Stimulated activated effector memory CD8-positive, alpha-beta T cell treated with anti-CD3 and anti-CD28 coated beads, Interleukin-12 subunit alpha, Interleukin-12 subunit beta, amount 100 ng/mL, for 72 hours (primary cell): ENCODE measurements around the gene THYN1.
"Not testable (repeated sequence)": the region's sequence is repeated elsewhere in the genome, so short reads cannot be mapped to it uniquely, and the experiment has no call there.

Source experiments
- ATAC-seq: fragments of 150-1000 bp; cut with Tn5 transposase; 2 replicates; pipeline ENCODE4 v1.10.0; 2021
- DNase-seq, 2 donors: peaks; one replicate each; pipeline ENCODE4 v3.0.0; 2021 to 2022; ENCODE audit warnings: low spot score in 2 of 2
- H3K27ac Mint-ChIP-seq: one replicate; pipeline ENCODE4 v1.8.0; 2022; ENCODE audit warnings: mild to moderate bottlenecking, mixed read lengths
- H3K36me3 Mint-ChIP-seq: one replicate; pipeline ENCODE4 v1.8.0; 2022; ENCODE audit warnings: mild to moderate bottlenecking, mixed read lengths
- H3K4me1 Mint-ChIP-seq: one replicate; pipeline ENCODE4 v1.8.0; 2022; ENCODE audit warnings: mixed read lengths
- H3K4me3 Mint-ChIP-seq: one replicate; pipeline ENCODE4 v1.8.0; 2022; ENCODE audit warnings: mild to moderate bottlenecking, mixed read lengths
- H3K9me3 Mint-ChIP-seq: one replicate; pipeline ENCODE4 v1.8.0; 2022; ENCODE audit warnings: mixed read lengths

THYN1 gene

DNA sequence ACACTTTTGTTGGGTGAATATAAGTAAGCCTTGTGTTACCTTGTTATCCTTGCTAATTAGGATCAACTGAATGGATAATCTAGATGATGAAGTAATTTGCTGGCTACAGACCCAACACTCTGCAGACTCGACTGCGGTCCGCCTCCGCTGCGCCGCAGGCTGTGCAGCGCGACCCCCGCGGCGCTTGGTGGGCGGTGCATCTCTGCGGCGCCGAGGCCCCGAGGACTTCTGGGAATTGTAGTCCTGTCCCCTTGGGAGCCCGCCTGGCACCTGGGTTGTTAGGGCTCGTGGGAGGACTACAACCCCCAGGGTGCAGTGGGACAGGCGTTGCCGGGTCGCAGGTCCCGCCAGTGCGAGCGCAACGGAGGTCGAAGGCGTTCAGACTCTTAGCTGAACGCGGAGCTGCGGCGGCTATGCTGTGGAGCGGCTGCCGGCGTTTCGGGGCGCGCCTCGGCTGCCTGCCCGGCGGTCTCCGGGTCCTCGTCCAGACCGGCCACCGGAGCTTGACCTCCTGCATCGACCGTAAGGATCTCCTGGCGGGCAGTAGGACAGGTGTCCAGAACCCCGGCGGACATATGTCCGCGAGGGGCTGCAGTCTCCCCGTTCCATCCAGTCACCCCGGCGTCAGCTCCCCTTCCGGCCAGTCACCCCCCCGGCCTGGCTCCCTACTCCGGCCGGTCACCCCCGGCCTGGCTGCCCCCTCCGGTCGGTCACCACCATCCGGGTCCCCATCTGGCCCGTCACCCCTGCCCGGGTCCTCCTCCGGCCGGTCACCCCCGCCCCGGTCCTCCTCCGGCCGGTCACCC lies at the start of gene THYN1, which contains the start of gene ACAD8:
Gene THYN1, minus strand, starts transcription at position 165 of the 806 bp plus-strand sequence. CDS start 470 bp downstream, outside the sequence.
Gene ACAD8, plus strand, starts transcription at position 381 of the 806 bp plus-strand sequence. Its CDS starts 33 bp downstream, at position 414.
- peak; percentile 97 for ATAC-seq
- Mint-ChIP-seq H3K4me1 (peaks cover 48% of the 10 kb centered on the region), H3K27ac (peak within 1 kb of the TSS; percentile 54), H3K36me3 (peaks cover 33% of the 10 kb centered on the region), H3K9me3 (no peaks in the 10 kb centered on the region), H3K4me3 (peak within 1 kb of the TSS; percentile 92)
- peak; percentile 82 to 95 for DNase-seq

DNA sequence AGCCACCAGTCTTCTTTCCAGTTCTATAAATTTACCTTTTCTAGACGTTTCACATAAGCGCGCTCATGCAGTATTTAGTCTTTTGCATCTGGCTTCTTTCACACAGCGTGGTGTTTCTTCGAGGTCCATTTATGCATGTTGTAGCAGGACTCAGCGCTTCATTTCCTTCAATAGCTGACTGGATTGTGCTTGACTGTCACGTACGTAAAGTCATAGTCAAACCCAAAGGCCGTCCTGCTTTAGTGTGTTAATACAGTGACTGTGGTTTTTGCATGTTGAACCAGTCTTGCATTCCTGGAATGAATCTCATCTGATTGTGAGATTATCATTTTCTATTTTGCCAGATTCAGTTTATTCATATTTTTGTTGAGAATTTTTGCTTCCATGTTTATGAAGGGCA lies 41.5 kb upstream of the THYN1 start:
- Mint-ChIP-seq H3K4me3 (no peak overlapping the region), H3K27ac (no peak overlapping the region), H3K4me1 (peaks cover 7% of the 10 kb centered on the region)

DNA sequence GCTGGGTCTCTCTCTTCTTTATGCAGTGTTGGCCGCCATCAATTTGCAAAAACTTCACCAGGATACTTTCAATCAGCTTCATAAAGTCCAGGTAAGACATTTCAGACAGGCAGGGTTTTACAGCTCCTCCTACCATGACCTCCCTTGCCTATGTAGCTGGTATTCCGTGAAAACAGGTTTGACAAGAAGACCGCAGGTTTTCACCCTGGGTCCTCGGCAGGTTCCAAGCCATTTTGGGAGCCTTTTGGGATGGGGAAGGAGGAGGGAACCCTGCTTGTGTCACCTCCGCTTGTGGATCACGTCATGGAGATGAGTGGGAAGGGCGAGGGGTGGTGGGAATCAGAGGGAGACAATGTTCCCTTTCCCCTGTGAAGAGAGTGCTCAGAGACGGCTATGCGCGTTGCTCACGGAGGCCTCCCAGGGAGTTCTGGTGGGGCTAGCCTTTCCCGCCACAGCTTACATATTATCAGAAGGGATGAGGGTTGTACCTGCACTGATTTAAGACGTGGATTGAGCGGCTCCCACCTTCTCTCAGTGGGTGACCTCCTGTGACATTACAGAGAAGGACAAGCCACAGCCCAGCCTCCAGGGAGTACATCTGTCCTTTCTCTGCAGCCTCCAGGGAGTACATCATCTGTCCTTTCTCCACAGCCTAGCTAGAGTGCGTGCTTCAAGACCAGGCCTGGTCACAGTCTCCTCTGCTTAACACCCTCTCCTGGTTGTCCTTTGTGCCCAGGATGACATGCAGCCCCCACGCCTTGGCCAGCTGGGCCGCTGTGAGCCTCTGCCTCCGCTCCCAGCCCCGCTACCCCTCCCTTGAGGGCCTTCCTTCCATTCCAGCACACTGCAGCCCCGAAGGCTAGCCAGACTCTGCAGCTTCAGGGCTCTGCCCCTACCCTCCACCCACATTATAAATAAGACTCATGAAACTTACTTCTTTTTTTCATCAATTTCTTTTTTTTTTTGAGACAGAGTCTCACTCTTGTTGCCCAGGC lies 40.3 kb upstream of the THYN1 start:
- Mint-ChIP-seq H3K27ac (no peak overlapping the region), H3K9me3 (no peaks in the 10 kb centered on the region), H3K4me1 (peaks cover 7% of the 10 kb centered on the region), H3K36me3 (peaks cover 4% of the 10 kb centered on the region), H3K4me3 (no peak overlapping the region)
- DNase-seq: no peak
- ATAC-seq: no peak

More for the DNA sequence above, 41.5 kb upstream of the THYN1 start:
- ATAC-seq (peak; percentile 96), DNase-seq (no peak)
- Mint-ChIP-seq H3K9me3 (no peaks in the 10 kb centered on the region), H3K36me3 (peaks cover 4% of the 10 kb centered on the region)

DNA sequence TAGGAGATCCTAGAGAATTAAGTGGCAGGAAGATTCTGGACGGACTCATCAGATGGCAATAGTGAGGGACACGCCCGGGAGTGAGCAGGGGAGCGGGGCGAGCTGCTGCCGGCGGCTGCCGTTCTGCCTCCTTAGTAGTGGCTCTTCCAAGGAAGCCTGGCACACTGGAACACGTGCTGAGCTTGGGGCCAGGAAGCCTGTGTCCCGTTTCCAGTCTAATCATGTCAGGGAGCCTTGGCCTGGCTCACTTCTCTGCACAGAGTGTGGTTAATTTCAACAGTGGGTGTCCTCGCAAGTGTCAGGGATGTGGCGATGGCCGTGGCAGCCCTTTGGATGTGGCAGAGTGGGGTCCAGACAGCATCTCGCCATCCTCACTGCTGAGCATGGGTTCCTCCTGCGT lies 39.5 kb upstream of the THYN1 start:
- Mint-ChIP-seq H3K4me3 (no peak overlapping the region), H3K9me3 (no peaks in the 10 kb centered on the region), H3K36me3 (peaks cover 4% of the 10 kb centered on the region), H3K27ac (no peak overlapping the region), H3K4me1 (peaks cover 7% of the 10 kb centered on the region)
- DNase-seq: no peak
- ATAC-seq: no peak

DNA sequence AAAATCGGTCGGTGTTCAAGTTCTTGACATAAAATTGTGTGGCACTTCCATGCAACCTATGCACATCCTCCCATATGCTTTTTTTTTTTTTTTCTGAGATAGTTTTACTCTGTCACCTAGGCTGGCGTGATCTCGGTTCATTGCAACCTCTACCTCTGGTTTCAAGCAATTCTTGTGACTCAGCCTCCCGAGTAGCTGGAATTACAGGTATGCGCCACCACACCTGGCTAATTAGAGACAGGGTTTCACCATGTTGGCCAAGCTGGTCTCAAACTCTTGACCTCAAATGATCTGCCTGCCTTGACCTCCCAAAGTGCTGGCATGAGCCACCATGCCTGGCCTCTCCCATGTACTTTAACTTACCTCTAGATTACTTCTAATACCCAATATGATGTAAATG lies 38.0 kb upstream of the THYN1 start:
- Mint-ChIP-seq H3K27ac (no peak overlapping the region), H3K9me3 (no peaks in the 10 kb centered on the region), H3K4me1 (peaks cover 7% of the 10 kb centered on the region), H3K36me3 (peaks cover 4% of the 10 kb centered on the region), H3K4me3 (no peak overlapping the region)
- no peak for DNase-seq
- ATAC-seq: no peak

DNA sequence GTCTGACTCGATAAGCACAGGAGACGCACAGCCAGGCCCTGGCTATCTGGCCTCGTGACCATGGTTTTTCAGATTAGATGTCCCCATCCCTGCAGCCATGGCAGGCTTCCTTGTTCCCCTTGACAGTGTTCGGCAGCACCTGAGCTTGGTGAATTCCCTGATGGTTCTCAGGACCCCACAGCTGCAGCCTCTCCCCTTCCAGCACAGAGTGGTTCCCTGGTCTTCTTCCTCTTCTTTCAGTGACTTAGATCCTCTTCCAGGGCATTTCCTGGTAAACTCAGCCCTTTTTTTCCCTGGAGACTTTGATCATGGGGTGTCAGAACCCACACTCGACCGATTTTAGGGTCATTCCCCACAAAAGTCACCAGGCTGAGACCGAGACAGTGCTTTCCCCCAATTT lies 37.5 kb upstream of the THYN1 start:
- Mint-ChIP-seq H3K36me3 (peaks cover 4% of the 10 kb centered on the region), H3K4me1 (peaks cover 7% of the 10 kb centered on the region), H3K4me3 (no peak overlapping the region), H3K27ac (no peak overlapping the region), H3K9me3 (no peaks in the 10 kb centered on the region)
- no peak for DNase-seq
- no peak for ATAC-seq

DNA sequence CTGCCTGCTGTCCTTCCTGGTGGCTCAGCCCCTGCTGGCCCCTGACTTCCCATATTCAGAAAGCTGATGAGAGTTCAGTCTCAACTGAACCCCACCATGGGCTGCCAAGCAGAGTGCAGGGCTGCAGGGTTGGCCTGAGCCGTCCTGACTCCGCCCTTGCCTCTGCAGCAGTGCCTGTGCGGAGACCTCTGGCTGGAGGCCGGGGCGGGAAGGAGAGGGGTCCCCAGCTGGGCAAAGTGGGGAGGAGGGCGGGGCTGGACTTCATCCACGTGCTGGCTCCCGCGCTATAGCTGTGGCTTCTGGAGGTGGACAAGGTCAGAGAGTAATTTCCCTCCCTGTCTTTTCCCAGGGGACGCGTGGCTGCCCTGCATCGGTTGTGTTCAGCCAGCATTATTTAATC lies 36.6 kb upstream of the THYN1 start:
- H3K27ac Mint-ChIP-seq: no peak overlapping the region
- H3K9me3 Mint-ChIP-seq: no peaks in the 10 kb centered on the region
- no peak for ATAC-seq
- DNase-seq: no peak
- no peak overlapping the region for H3K4me3 Mint-ChIP-seq
- H3K36me3 Mint-ChIP-seq: peaks cover 4% of the 10 kb centered on the region
- peaks cover 7% of the 10 kb centered on the region for H3K4me1 Mint-ChIP-seq

DNA sequence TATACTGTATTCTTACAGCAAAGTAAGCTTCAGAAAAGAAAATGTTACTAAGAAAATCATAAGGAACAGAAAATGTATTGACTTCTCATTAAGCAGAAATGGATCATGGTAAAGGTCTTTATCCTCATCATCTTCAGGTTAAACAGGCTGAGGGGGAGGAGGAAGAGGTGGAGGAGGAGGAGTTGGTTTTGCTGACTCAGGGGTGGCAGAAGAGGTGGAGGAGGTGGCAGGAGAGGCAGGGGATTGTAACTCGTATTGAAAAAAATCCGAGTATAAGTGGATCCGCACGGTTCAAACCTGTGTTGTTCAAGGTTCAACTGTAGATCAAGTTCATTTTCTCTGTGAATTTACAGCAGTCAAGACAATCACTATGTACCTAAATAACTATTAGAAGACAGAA lies 36.0 kb upstream of the THYN1 start:
- peaks cover under 1% of the 10 kb centered on the region for H3K4me1 Mint-ChIP-seq
- no peaks in the 10 kb centered on the region for H3K9me3 Mint-ChIP-seq
- H3K27ac Mint-ChIP-seq: no peak overlapping the region
- ATAC-seq (no peak), DNase-seq (no peak)
- H3K4me3 Mint-ChIP-seq: no peak overlapping the region
- no peaks in the 10 kb centered on the region for H3K36me3 Mint-ChIP-seq

DNA sequence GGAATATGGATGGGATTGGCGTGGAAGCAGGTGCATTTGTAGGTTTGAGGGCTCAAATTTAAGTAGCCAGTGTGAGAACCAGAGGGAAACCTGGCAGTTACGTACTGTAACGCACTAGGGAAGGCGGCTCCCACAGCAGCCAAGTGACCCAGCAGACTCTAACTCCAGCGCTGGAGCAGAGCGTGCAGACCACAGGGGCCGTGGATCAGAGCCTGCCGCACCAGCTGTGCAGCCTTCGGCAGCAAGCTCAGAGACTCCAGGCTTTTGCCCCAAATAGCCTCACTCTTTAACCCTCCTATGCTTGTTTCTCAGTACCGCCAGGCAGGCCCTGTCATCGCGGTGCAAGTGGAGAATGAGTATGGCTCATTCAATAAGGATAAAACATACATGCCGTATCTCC lies 35.3 kb upstream of the THYN1 start:
- ATAC-seq (no peak), DNase-seq (no peak)
- H3K27ac Mint-ChIP-seq: no peak overlapping the region
- no peaks in the 10 kb centered on the region for H3K9me3 Mint-ChIP-seq
- no peaks in the 10 kb centered on the region for H3K36me3 Mint-ChIP-seq
- H3K4me3 Mint-ChIP-seq: no peak overlapping the region
- no peaks in the 10 kb centered on the region for H3K4me1 Mint-ChIP-seq

DNA sequence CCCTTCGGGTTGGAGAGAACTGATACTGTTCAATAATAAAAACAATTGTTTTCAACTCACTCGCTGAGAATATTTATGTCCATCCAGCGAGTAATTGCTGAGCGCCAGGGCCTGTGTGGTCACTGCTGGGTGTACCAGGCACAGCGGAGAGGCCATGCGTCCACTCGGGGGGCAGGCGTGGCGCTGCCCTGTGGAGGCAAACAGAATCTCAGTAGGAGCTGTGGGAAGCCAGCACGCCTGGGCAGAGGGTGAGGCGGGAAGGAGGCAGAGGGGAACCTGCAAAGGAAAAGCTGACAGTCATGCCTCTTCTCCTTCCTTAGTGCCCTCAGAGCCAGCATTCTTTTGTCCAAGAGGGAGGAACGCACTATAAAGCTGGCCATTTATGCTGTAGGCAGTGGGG lies 34.4 kb upstream of the THYN1 start:
- no peak overlapping the region for H3K4me3 Mint-ChIP-seq
- H3K9me3 Mint-ChIP-seq: no peaks in the 10 kb centered on the region
- ATAC-seq (no peak), DNase-seq (no peak)
- H3K27ac Mint-ChIP-seq: no peak overlapping the region
- no peaks in the 10 kb centered on the region for H3K36me3 Mint-ChIP-seq
- H3K4me1 Mint-ChIP-seq: no peaks in the 10 kb centered on the region

DNA sequence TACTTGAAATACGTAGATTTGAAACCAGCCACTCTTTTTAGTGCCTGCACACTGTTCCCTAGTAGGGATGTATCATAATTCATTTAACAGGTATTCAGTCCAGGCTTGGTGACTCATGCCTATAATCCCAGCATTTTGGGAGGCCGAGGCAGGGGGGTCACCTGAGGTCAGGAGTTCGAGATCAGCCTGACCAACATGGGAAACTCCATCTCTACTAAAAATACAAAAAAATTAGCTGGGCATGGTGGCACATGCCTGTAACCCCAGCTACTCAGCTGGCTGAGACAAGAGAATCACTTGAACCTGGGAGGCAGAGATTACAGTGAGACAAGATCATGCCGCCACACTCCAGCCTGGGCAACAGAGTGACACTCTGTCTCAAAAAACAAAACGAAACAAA lies 31.2 kb upstream of the THYN1 start:
- H3K9me3 Mint-ChIP-seq, ATAC-seq, H3K4me1 Mint-ChIP-seq, H3K27ac Mint-ChIP-seq, H3K36me3 Mint-ChIP-seq, DNase-seq, H3K4me3 Mint-ChIP-seq: not testable (repeated sequence)

DNA sequence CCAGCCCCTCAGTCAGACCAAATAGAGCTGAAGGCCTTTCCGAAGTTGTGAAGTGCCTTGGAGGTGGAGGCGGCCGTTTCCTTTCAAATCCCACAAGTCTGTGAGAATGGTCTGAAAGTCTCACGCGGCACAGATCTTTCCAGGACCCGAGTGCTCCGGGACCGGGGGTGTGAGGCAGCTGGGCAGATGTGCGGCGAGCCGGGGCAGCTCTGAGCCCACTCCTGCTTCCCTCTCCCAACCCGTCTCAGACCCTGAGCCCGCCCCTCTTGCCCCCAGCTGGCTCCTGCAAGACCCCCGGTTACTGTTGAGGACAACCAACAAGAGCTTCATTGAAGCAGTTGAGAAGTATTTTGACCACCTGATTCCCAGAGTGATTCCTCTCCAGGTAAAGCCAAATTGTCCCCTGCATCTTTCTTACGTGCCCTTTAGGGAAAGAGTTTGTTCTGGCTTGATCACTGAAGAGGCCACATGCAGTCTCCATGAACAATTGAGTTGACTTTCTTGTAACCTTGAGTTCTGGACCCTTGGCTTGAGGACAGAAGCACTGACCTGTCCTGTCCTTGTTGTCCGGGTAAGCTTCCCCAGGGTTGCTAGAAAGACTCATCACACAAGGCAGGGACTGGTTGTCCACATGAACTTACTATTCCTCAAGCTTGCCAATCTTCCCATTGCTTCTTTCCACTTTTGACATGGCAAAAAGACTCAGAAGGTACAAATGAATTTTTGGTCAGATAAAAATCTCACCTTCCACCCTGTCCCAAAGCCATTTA lies 30.5 kb upstream of the THYN1 start:
- ATAC-seq (no peak), DNase-seq (peak in 1 of 2 donors; percentile 32)
- no peaks in the 10 kb centered on the region for H3K9me3 Mint-ChIP-seq
- H3K4me3 Mint-ChIP-seq: no peak overlapping the region
- H3K27ac Mint-ChIP-seq: no peak overlapping the region
- H3K36me3 Mint-ChIP-seq: no peaks in the 10 kb centered on the region
- no peaks in the 10 kb centered on the region for H3K4me1 Mint-ChIP-seq

DNA sequence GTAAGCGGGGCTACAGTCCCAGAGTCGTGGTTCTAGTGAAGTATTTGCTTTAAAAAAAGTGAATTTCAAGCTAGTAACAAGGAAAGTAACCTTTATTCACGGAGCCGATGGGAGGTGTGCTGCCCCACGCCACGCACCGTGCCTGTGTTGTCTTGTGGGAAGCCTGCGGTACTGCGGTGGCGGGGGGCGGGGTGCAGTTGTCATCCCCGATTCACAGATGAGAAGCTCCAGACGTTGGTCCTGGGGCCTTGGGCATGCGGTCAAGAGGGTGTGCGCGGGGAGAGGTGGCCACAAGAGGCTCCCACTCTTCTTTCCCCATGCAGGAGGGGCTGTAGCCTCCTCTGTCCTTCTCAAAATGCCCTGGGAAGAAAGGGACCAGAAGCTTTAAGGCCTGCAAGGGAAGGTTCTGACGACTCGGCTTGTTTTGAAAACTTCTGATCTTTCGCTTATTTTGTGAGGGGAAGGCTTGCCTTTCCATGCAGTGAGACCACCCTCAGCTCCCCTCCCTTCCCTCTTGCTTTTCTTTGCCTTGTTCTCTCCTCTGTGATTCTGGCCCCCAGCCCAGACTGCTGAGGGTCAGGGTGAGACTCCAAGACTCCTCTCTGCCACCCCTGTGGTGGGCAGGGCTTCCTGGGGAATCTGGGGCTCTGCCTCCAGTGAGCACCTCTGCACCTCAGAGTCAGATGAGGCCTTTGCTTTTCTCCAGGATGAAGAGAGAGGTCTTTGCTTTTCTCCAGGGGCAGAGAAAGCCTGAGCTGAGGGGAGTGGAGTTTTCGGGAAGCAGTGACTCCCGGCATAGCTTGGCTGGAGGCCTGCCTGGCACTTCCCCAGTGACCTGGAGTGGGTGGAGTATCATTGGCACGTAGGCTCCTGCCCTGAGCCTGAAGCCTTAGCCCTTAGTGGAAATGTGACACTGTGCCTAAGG lies 29.2 kb upstream of the THYN1 start:
- peaks cover under 1% of the 10 kb centered on the region for H3K4me1 Mint-ChIP-seq
- H3K4me3 Mint-ChIP-seq: no peak overlapping the region
- no peak overlapping the region for H3K27ac Mint-ChIP-seq
- DNase-seq: peak in 1 of 2 donors; percentile 38
- no peak for ATAC-seq
- no peaks in the 10 kb centered on the region for H3K36me3 Mint-ChIP-seq
- H3K9me3 Mint-ChIP-seq: no peaks in the 10 kb centered on the region

DNA sequence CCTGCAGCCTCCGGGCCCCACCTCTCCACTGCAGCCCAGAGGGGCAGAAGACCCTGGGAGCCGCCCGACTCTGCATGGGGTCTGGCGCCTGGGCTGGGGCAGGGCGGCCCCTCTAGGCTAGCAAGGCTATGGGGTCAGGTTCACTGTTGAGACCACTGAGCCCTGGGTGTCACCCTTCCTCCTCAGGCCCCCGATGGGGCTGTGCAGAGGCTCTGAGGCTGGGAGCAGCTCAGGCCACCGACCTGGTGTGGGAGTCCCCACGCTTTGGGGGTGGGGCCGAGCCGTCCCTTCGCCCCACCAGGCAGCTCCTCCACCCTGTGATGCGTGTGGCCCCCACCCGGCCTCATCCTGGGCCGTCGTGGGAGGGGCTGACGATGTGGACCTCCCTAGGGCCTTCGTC lies 28.5 kb upstream of the THYN1 start:
- ATAC-seq: peak; percentile 31
- H3K4me3 Mint-ChIP-seq: not testable (repeated sequence)

More for the DNA sequence above, 28.5 kb upstream of the THYN1 start:
- H3K36me3 Mint-ChIP-seq, H3K4me1 Mint-ChIP-seq, H3K9me3 Mint-ChIP-seq, H3K27ac Mint-ChIP-seq: not testable (repeated sequence)
- peak in 1 of 2 donors; percentile 38 for DNase-seq
